Testis (tissue), 3 donors: ENCODE measurements around the gene XKR7. TPM values are rescaled to one million over a fixed set of nuclear protein-coding genes. Genes with fewer than 3 reads are reported as not detected.
A peak's percentile ranks its signal among the peaks of the same experiment; 100 is the strongest.

ENCODE experiments used
- DNase-seq: peaks from one replicate; pipeline ENCODE4 v3.0.0-alpha.2; 2019
- H3K27ac ChIP-seq, 2 donors: fragments of 200-600 bp; sonication (generic); one replicate each; pipeline ENCODE4 v1.5.1; 2019
- H3K27me3 ChIP-seq: fragments of 200-600 bp; sonication (generic); one replicate; pipeline ENCODE4 v1.5.1; 2019
- H3K36me3 ChIP-seq: fragments of 200-600 bp; sonication (generic); one replicate; pipeline ENCODE4 v1.5.1; 2017; ENCODE audit warnings: low read depth; ENCODE audit errors: missing control alignments
- H3K4me1 ChIP-seq: fragments of 200-600 bp; sonication (generic); one replicate; pipeline ENCODE4 v1.5.1; 2019
- H3K4me3 ChIP-seq, 2 donors: fragments of 200-600 bp; sonication (generic); one replicate each; pipeline ENCODE4 v1.5.1; 2017 to 2019
- H3K9me3 ChIP-seq: fragments of 200-600 bp; sonication (generic); one replicate; pipeline ENCODE4 v1.5.1; 2017
- CTCF ChIP-seq, 3 experiments: fragments of 450-650 bp in 2 of 3; fragments of 200-600 bp in 1 of 3; sonication (generic) in 1 of 3; IDR thresholded peaks; one replicate each; pipeline ENCODE4 v1.5.1; 2016 to 2019; ENCODE audit warnings: antibody characterized with exemption in 3 of 3, mild to moderate bottlenecking in 2 of 3, moderate library complexity in 1 of 3
- POLR2A ChIP-seq: fragments of 450-650 bp; IDR thresholded peaks from one replicate; pipeline ENCODE4 v1.6.1; 2017; ENCODE audit warnings: antibody characterized with exemption, mild to moderate bottlenecking, moderate library complexity
- WGBS, 2 donors: methylation state at CpG; one replicate each; pipeline ENCODE4 v1.1.5; 2018; 5-methylcytosine and 5-hydroxymethylcytosine counted together
- intact Hi-C: fragments of 100-400 bp; cut with DNase I; formaldehyde crosslinking; loops from one replicate; pipeline ENCODE4 v1.15.1; 2023; ENCODE audit warnings: low total_unique reads
- polyA plus RNA-seq: library from polyadenylated mRNA; stranded (reverse); fragments of 350-450 nt; fragmentation: Illumina TruSeq; extraction: RNeasy Lipid Tissue Mini Kit (QIAGEN cat#74804); gene quantifications from one replicate; pipeline ENCODE4 v1.2.3, GENCODE V29; 2014; ENCODE audit warnings: low read depth, low replicate concordance; ENCODE audit not compliant: insufficient read depth
- total RNA-seq, 2 donors: library from RNA; depleted of rRNA; stranded (reverse); fragments of >200 nt; gene quantifications; one replicate each; pipeline ENCODE4 v1.2.3, GENCODE V29; 2016

The XKR7 gene
- total and polyA plus RNA-seq, 3 donors from 2014 or later: 0.25 to 0.96 (median 0.39) TPM

GRCh38 chr20:32027643-32028042 is 59.7 kb downstream of the XKR7 start:
- Histone ChIP-seq H3K9me3 (no peaks in the 10 kb centered on the region), H3K4me3 (no peak overlapping the region), H3K27me3 (no peaks in the 10 kb centered on the region), H3K27ac (no peak overlapping the region), H3K36me3 (no peaks in the 10 kb centered on the region), H3K4me1 (peaks cover 5% of the 10 kb centered on the region)
- WGBS, 2 donors: 88 to 92% methylated on average over 3 of the region's 3 CpGs
- intact Hi-C loops: no loop called here
- no peak for DNase-seq
- no peak for TF ChIP-seq CTCF (IDR thresholded peaks at IDR 0.05)
- no peak for TF ChIP-seq POLR2A

- Histone ChIP-seq H3K27ac (no peak overlapping the region), H3K4me3 (no peak overlapping the region), H3K36me3 (no peaks in the 10 kb centered on the region), H3K27me3 (no peaks in the 10 kb centered on the region), H3K9me3 (no peaks in the 10 kb centered on the region), H3K4me1 (peaks cover 5% of the 10 kb centered on the region)
- DNase-seq: no peak
- WGBS, 2 donors: 58 to 64% methylated on average over 12 of the region's 12 CpGs
- intact Hi-C loops: no loop called here
- no peak for TF ChIP-seq POLR2A
- no peak for TF ChIP-seq CTCF (IDR thresholded peaks at IDR 0.05)
Observed at GRCh38 chr20:32028647-32029372, 60.9 kb downstream of the XKR7 start.

GRCh38 chr20:32029561-32029960 is 61.6 kb downstream of the XKR7 start:
- Histone ChIP-seq H3K27me3 (no peaks in the 10 kb centered on the region), H3K4me1 (peaks cover 5% of the 10 kb centered on the region), H3K27ac (no peak overlapping the region), H3K9me3 (no peaks in the 10 kb centered on the region), H3K4me3 (no peak overlapping the region), H3K36me3 (no peaks in the 10 kb centered on the region)
- intact Hi-C loops: no loop called here
- WGBS, 2 donors: 89 to 92% methylated on average over 7 to 11 of the region's 11 CpGs
- TF ChIP-seq CTCF (IDR thresholded peaks at IDR 0.05): no peak
- TF ChIP-seq POLR2A: no peak
- no peak for DNase-seq

GRCh38 chr20:32031007-32031958 is 63.3 kb downstream of the XKR7 start:
- intact Hi-C loops: loop anchor here (10.0 kb wide), 1 partner anchor 176 kb away; no protein-coding TSS in a partner anchor
- TF ChIP-seq CTCF (IDR thresholded peaks at IDR 0.05) (peak; percentile 79 to 94 (median 80)), POLR2A (no peak)
- 0 to 7% methylated on average over 13 to 26 of the region's 59 CpGs for WGBS, 2 donors
- Histone ChIP-seq H3K27me3 (no peaks in the 10 kb centered on the region), H3K36me3 (no peaks in the 10 kb centered on the region), H3K9me3 (no peaks in the 10 kb centered on the region), H3K4me1 (peaks cover 5% of the 10 kb centered on the region), H3K27ac (no peak overlapping the region), H3K4me3 (peak overlapping the region; percentile 39 to 46)
- peak; percentile 86 for DNase-seq
